ENCODE measurements around the gene ADGRF1. TPM values are rescaled to one million over a fixed set of nuclear protein-coding genes. Genes with fewer than 3 reads are reported as not detected.
A peak's percentile ranks its signal among the peaks of the same experiment; 100 is the strongest.
"Not testable (repeated sequence)": the region's sequence is repeated elsewhere in the genome, so short reads cannot be mapped to it uniquely, and the experiment has no call there.

Gene ADGRF1
- total RNA-seq, result 1 to 10 TPM; 1.7 to 2.0 TPM

- Histone ChIP-seq H3K27ac (no peak within 1 kb of the TSS), H3K4me3 (no peak within 1 kb of the TSS), H3K9me3 (no peaks in the 10 kb centered on the region), H3K36me3 (no peaks in the 10 kb centered on the region), H3K27me3 (no peaks in the 10 kb centered on the region), H3K4me1 (no peaks in the 10 kb centered on the region), H3K9ac (ENCODE audit: low read depth in 2 of 2, low read length in 2 of 2) (no peak within 1 kb of the TSS)
- no peak for TF ChIP-seq CTCF (IDR thresholded peaks at IDR 0.05)
- DNase-seq, result peak; percentile 34
- intact Hi-C loops (cut with DNase I), result loop anchor here (5.0 to 10.0 kb wide), 2 partner anchors 48 to 190 kb away; no protein-coding TSS in a partner anchor
These were observed at the start of gene ADGRF1 for GRCh38 chr6:47042275-47042791. ADGRF1 (minus strand) TSS chr6:47042332; CDS start chr6:47029061, 13,271 bp downstream.

GRCh38 chr6:47090881-47091280 lies 48.7 kb upstream of the ADGRF1 start:
- Histone ChIP-seq H3K27ac (no peak overlapping the region), H3K9me3 (no peaks in the 10 kb centered on the region), H3K9ac (ENCODE audit: low read depth in 2 of 2, low read length in 2 of 2) (no peak overlapping the region), H3K27me3 (no peaks in the 10 kb centered on the region), H3K4me1 (peaks cover 6% of the 10 kb centered on the region), H3K36me3 (no peaks in the 10 kb centered on the region), H3K4me3 (no peak overlapping the region)
- intact Hi-C loops (cut with DNase I), result loop anchor here (10.0 kb wide), 1 partner anchor 154 kb away; no protein-coding TSS in a partner anchor
- no peak for DNase-seq
- TF ChIP-seq CTCF (IDR thresholded peaks at IDR 0.05), result no peak

GRCh38 chr6:47089473-47089872 lies 47.3 kb upstream of the ADGRF1 start:
- H3K4me1 ChIP-seq; intact Hi-C loops (cut with DNase I); H3K27me3 ChIP-seq; H3K27ac ChIP-seq; H3K36me3 ChIP-seq; DNase-seq; H3K9ac ChIP-seq (ENCODE audit: low read depth in 2 of 2, low read length in 2 of 2); H3K4me3 ChIP-seq; H3K9me3 ChIP-seq: not testable (repeated sequence)

GRCh38 chr6:47086051-47086770 lies 44.1 kb upstream of the ADGRF1 start:
- Histone ChIP-seq H3K4me3 (no peak overlapping the region), H3K36me3 (no peaks in the 10 kb centered on the region), H3K9me3 (no peaks in the 10 kb centered on the region), H3K27ac (no peak overlapping the region), H3K9ac (ENCODE audit: low read depth in 2 of 2, low read length in 2 of 2) (no peak overlapping the region), H3K4me1 (no peaks in the 10 kb centered on the region), H3K27me3 (no peaks in the 10 kb centered on the region)
- no peak for DNase-seq
- intact Hi-C loops (cut with DNase I), result no loop called here
- no peak for TF ChIP-seq CTCF (IDR thresholded peaks at IDR 0.05)

- Histone ChIP-seq H3K36me3 (no peaks in the 10 kb centered on the region), H3K4me3 (no peak overlapping the region), H3K9me3 (no peaks in the 10 kb centered on the region), H3K4me1 (no peaks in the 10 kb centered on the region), H3K27ac (no peak overlapping the region), H3K9ac (ENCODE audit: low read depth in 2 of 2, low read length in 2 of 2) (no peak overlapping the region), H3K27me3 (no peaks in the 10 kb centered on the region)
- no peak for TF ChIP-seq CTCF (IDR thresholded peaks at IDR 0.05)
- DNase-seq, result no peak
- intact Hi-C loops (cut with DNase I), result no loop called here
These were observed 42.5 kb upstream of the ADGRF1 start for GRCh38 chr6:47084610-47085009.

- Histone ChIP-seq H3K27ac (peak overlapping the region; percentile 35), H3K4me1 (no peaks in the 10 kb centered on the region), H3K36me3 (no peaks in the 10 kb centered on the region), H3K9me3 (no peaks in the 10 kb centered on the region), H3K27me3 (no peaks in the 10 kb centered on the region), H3K9ac (ENCODE audit: low read depth in 2 of 2, low read length in 2 of 2) (no peak overlapping the region), H3K4me3 (no peak overlapping the region)
- intact Hi-C loops (cut with DNase I), result no loop called here
- TF ChIP-seq CTCF (IDR thresholded peaks at IDR 0.05), result no peak
- DNase-seq, result peak; percentile 89
These were observed 41.5 kb upstream of the ADGRF1 start for GRCh38 chr6:47083586-47084047.

Data from colonic mucosa (tissue), 4 donors.